ENCODE results near the gene ATXN2.
A peak's percentile ranks its signal among the peaks of the same experiment; 100 is the strongest.
"Not testable (repeated sequence)": the region's sequence is repeated elsewhere in the genome, so short reads cannot be mapped to it uniquely, and the experiment has no call there.

Gene ATXN2

GRCh38 chr12:111607239-111607638 is 8.1 kb upstream of the ATXN2 start:
- no peak for TF ChIP-seq CTCF (IDR thresholded peaks at IDR 0.05; ENCODE audit: control insufficient read depth, extremely low read depth, insufficient read depth)
- no peak overlapping the region for H3K4me3 ChIP-seq (ENCODE audit: low read depth, low read length)
- no peak for DNase-seq (ENCODE audit: low read depth)

- DNase-seq (ENCODE audit: low read depth), result no peak
- no peak for TF ChIP-seq CTCF (IDR thresholded peaks at IDR 0.05; ENCODE audit: control insufficient read depth, extremely low read depth, insufficient read depth)
- no peak overlapping the region for H3K4me3 ChIP-seq (ENCODE audit: low read depth, low read length)
Observed at GRCh38 chr12:111606767-111607230, 7.7 kb upstream of the ATXN2 start.

- DNase-seq (ENCODE audit: low read depth), result no peak
- TF ChIP-seq CTCF (IDR thresholded peaks at IDR 0.05; ENCODE audit: control insufficient read depth, extremely low read depth, insufficient read depth), result no peak
- no peak overlapping the region for H3K4me3 ChIP-seq (ENCODE audit: low read depth, low read length)
Observed at GRCh38 chr12:111605911-111606766, 7.0 kb upstream of the ATXN2 start.

- not testable (repeated sequence) for DNase-seq (ENCODE audit: low read depth); H3K4me3 ChIP-seq (ENCODE audit: low read depth, low read length)
Observed at GRCh38 chr12:111602857-111603256, 3.7 kb upstream of the ATXN2 start.

- no peak for TF ChIP-seq CTCF (IDR thresholded peaks at IDR 0.05; ENCODE audit: control insufficient read depth, extremely low read depth, insufficient read depth)
- no peak for DNase-seq (ENCODE audit: low read depth)
- no peak overlapping the region for H3K4me3 ChIP-seq (ENCODE audit: low read depth, low read length)
Observed at GRCh38 chr12:111602348-111602747, 3.2 kb upstream of the ATXN2 start.

GRCh38 chr12:111600986-111601385 is 1.9 kb upstream of the ATXN2 start:
- not testable (repeated sequence) for DNase-seq (ENCODE audit: low read depth)

GRCh38 chr12:111600205-111600642 is 1.1 kb upstream of the ATXN2 start:
- H3K4me3 ChIP-seq (ENCODE audit: low read depth, low read length), result peak overlapping the region; percentile 98
- DNase-seq (ENCODE audit: low read depth), result no peak
- no peak for TF ChIP-seq CTCF (IDR thresholded peaks at IDR 0.05; ENCODE audit: control insufficient read depth, extremely low read depth, insufficient read depth)

More at GRCh38 chr12:111600986-111601385, 1.9 kb upstream of the ATXN2 start:
- not testable (repeated sequence) for H3K4me3 ChIP-seq (ENCODE audit: low read depth, low read length)

Measured in LNCaP clone FGC (cell line).